ENCODE results near the gene JAK3. TPM values are rescaled to one million over a fixed set of nuclear protein-coding genes. Genes with fewer than 3 reads are reported as not detected.

Gene JAK3
- total RNA-seq, 1 experiment from 2014 or later, result 5.7 TPM

- Histone ChIP-seq H3K9ac (ENCODE audit: low read length) (no peak overlapping the region), H3K4me1 (ENCODE audit: low read length) (no peaks in the 10 kb centered on the region), H3K36me3 (ENCODE audit: insufficient read depth, low read length) (no peaks in the 10 kb centered on the region)
Measured at GRCh38 chr19:17826508-17827056, 21.2 kb downstream of the JAK3 start.

DNA sequence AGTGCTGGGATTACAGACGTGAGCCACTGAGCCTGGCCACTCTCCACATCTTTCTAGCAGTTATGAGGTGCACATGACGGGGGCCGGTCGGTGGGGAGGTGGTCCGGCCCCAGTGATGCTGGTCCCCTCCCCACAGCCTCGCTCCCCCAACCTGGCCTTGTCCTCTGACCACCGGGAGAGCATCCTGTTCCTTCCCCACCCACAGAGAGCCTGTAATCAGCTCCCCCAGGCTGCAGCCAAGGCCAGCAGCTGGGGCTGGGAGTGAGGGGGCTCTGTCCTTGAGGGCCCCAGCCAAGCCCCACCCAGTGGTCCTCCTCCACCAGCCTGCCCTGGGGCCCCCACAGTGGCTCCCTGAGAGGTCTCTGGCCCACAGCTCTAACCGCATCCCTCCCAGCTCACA lies 23.4 kb downstream of the JAK3 start:
- H3K4me1 ChIP-seq (ENCODE audit: low read length), result no peaks in the 10 kb centered on the region

More at GRCh38 chr19:17826508-17827056, 21.2 kb downstream of the JAK3 start:
- Histone ChIP-seq H4K20me1 (ENCODE audit: insufficient read depth, low read depth, low read length) (no peaks in the 10 kb centered on the region), H3K9me2 (replicated peaks; ENCODE audit: insufficient read depth, low read length) (no peaks in the 10 kb centered on the region), H2AFZ (ENCODE audit: low read length) (no peak overlapping the region), H3K27ac (ENCODE audit: low read length) (no peak overlapping the region), H3K4me3 (ENCODE audit: low read length) (no peak overlapping the region), H3K9me3 (ENCODE audit: low read length) (no peaks in the 10 kb centered on the region), H3K27me3 (ENCODE audit: low read length) (no peaks in the 10 kb centered on the region), H3K4me2 (ENCODE audit: low read depth, low read length, poor library complexity, severe bottlenecking) (no peak overlapping the region), H3K79me2 (ENCODE audit: low read length) (no peaks in the 10 kb centered on the region)
- no peak for DNase-seq

GRCh38 chr19:17821190-17821589 lies 26.6 kb downstream of the JAK3 start, which contains the start of gene INSL3:
Gene INSL3, minus strand, starts transcription at chr19:17821519. Its CDS starts 13 bp downstream, at chr19:17821506.
- H4K20me1 ChIP-seq (ENCODE audit: insufficient read depth, low read depth, low read length), result no peaks in the 10 kb centered on the region
- H3K9ac ChIP-seq (ENCODE audit: low read length), result no peak within 1 kb of the TSS
- H3K9me3 ChIP-seq (ENCODE audit: low read length), result no peaks in the 10 kb centered on the region
- H3K4me2 ChIP-seq (ENCODE audit: low read depth, low read length, poor library complexity, severe bottlenecking), result no peak within 1 kb of the TSS
- H3K4me3 ChIP-seq (ENCODE audit: low read length), result no peak within 1 kb of the TSS
- no peaks in the 10 kb centered on the region for H3K79me2 ChIP-seq (ENCODE audit: low read length)
- no peaks in the 10 kb centered on the region for H3K36me3 ChIP-seq (ENCODE audit: insufficient read depth, low read length)
- H3K4me1 ChIP-seq (ENCODE audit: low read length), result no peaks in the 10 kb centered on the region
- H3K27me3 ChIP-seq (ENCODE audit: low read length), result no peaks in the 10 kb centered on the region
- no peak within 1 kb of the TSS for H2AFZ ChIP-seq (ENCODE audit: low read length)
- no peaks in the 10 kb centered on the region for H3K9me2 ChIP-seq (replicated peaks; ENCODE audit: insufficient read depth, low read length)
- no peak for DNase-seq
- no peak within 1 kb of the TSS for H3K27ac ChIP-seq (ENCODE audit: low read length)

More for the DNA sequence above, 23.4 kb downstream of the JAK3 start:
- Histone ChIP-seq H2AFZ (ENCODE audit: low read length) (no peak overlapping the region), H3K9me2 (replicated peaks; ENCODE audit: insufficient read depth, low read length) (no peaks in the 10 kb centered on the region), H3K4me3 (ENCODE audit: low read length) (no peak overlapping the region), H3K9ac (ENCODE audit: low read length) (no peak overlapping the region), H3K27ac (ENCODE audit: low read length) (no peak overlapping the region), H3K4me2 (ENCODE audit: low read depth, low read length, poor library complexity, severe bottlenecking) (no peak overlapping the region), H4K20me1 (ENCODE audit: insufficient read depth, low read depth, low read length) (no peaks in the 10 kb centered on the region), H3K9me3 (ENCODE audit: low read length) (no peaks in the 10 kb centered on the region), H3K27me3 (ENCODE audit: low read length) (no peaks in the 10 kb centered on the region), H3K79me2 (ENCODE audit: low read length) (no peaks in the 10 kb centered on the region), H3K36me3 (ENCODE audit: insufficient read depth, low read length) (no peaks in the 10 kb centered on the region)
- no peak for DNase-seq

DNA sequence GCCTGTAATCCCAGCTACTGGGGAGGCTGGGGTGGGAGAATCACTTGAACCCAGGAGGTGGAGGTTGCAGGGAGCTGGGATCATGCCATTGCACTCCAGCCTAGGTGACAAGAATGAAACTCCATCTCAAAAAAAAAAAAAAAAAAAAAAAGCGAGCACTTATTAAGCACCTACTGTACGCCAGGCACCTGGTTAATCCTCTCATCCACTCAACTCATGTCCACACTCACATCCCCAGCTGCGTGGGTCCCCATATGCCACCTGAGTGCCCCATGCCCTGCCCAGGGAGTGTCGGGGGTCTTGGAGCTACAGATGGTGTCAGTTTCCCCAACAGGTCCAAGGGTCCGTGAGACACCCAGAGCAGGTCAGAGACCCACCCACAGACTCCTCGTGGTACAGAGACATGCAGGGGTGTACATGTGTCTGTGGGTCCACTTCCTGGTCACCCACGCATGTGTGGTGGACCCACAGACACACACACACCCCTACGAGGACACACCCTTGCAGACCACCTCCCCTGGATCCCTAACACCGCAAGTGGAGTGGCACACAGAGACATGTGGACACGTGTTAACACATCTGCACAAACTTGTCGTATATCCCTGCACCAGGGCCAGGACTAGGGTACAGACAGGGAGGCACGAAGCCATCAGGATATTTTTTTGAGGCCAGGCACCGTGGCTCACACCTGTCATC lies 30.0 kb downstream of the JAK3 start:
- H3K79me2 ChIP-seq (ENCODE audit: low read length), result no peaks in the 10 kb centered on the region
- no peaks in the 10 kb centered on the region for H3K4me1 ChIP-seq (ENCODE audit: low read length)
- H3K27me3 ChIP-seq (ENCODE audit: low read length), result no peaks in the 10 kb centered on the region
- H3K9me2 ChIP-seq (replicated peaks; ENCODE audit: insufficient read depth, low read length), result no peaks in the 10 kb centered on the region
- no peak for DNase-seq
- no peaks in the 10 kb centered on the region for H4K20me1 ChIP-seq (ENCODE audit: insufficient read depth, low read depth, low read length)
- H3K9ac ChIP-seq (ENCODE audit: low read length), result no peak overlapping the region
- no peak overlapping the region for H3K4me2 ChIP-seq (ENCODE audit: low read depth, low read length, poor library complexity, severe bottlenecking)
- no peak overlapping the region for H3K27ac ChIP-seq (ENCODE audit: low read length)
- H2AFZ ChIP-seq (ENCODE audit: low read length), result no peak overlapping the region
- H3K4me3 ChIP-seq (ENCODE audit: low read length), result no peak overlapping the region
- no peaks in the 10 kb centered on the region for H3K9me3 ChIP-seq (ENCODE audit: low read length)
- H3K36me3 ChIP-seq (ENCODE audit: insufficient read depth, low read length), result no peaks in the 10 kb centered on the region

GRCh38 chr19:17812099-17812498 lies 35.7 kb downstream of the JAK3 start:
- Histone ChIP-seq H3K4me3 (ENCODE audit: low read length) (no peak overlapping the region), H3K4me2 (ENCODE audit: low read depth, low read length, poor library complexity, severe bottlenecking) (no peak overlapping the region), H3K79me2 (ENCODE audit: low read length) (no peaks in the 10 kb centered on the region), H3K4me1 (ENCODE audit: low read length) (no peaks in the 10 kb centered on the region), H4K20me1 (ENCODE audit: insufficient read depth, low read depth, low read length) (no peaks in the 10 kb centered on the region), H3K27me3 (ENCODE audit: low read length) (no peaks in the 10 kb centered on the region), H3K9ac (ENCODE audit: low read length) (no peak overlapping the region), H3K9me3 (ENCODE audit: low read length) (no peaks in the 10 kb centered on the region), H3K9me2 (replicated peaks; ENCODE audit: insufficient read depth, low read length) (no peaks in the 10 kb centered on the region), H3K36me3 (ENCODE audit: insufficient read depth, low read length) (no peaks in the 10 kb centered on the region), H2AFZ (ENCODE audit: low read length) (no peak overlapping the region), H3K27ac (ENCODE audit: low read length) (no peak overlapping the region)
- no peak for DNase-seq

- DNase-seq, result no peak
- Histone ChIP-seq H3K79me2 (ENCODE audit: low read length) (no peaks in the 10 kb centered on the region), H3K9me2 (replicated peaks; ENCODE audit: insufficient read depth, low read length) (no peaks in the 10 kb centered on the region), H3K4me2 (ENCODE audit: low read depth, low read length, poor library complexity, severe bottlenecking) (no peak overlapping the region), H3K9me3 (ENCODE audit: low read length) (no peaks in the 10 kb centered on the region), H3K27ac (ENCODE audit: low read length) (no peak overlapping the region), H3K9ac (ENCODE audit: low read length) (no peak overlapping the region), H3K27me3 (ENCODE audit: low read length) (no peaks in the 10 kb centered on the region), H4K20me1 (ENCODE audit: insufficient read depth, low read depth, low read length) (no peaks in the 10 kb centered on the region), H3K36me3 (ENCODE audit: insufficient read depth, low read length) (no peaks in the 10 kb centered on the region), H3K4me1 (ENCODE audit: low read length) (no peaks in the 10 kb centered on the region), H3K4me3 (ENCODE audit: low read length) (no peak overlapping the region), H2AFZ (ENCODE audit: low read length) (no peak overlapping the region)
Measured at GRCh38 chr19:17811681-17812080, 36.1 kb downstream of the JAK3 start.

DNA sequence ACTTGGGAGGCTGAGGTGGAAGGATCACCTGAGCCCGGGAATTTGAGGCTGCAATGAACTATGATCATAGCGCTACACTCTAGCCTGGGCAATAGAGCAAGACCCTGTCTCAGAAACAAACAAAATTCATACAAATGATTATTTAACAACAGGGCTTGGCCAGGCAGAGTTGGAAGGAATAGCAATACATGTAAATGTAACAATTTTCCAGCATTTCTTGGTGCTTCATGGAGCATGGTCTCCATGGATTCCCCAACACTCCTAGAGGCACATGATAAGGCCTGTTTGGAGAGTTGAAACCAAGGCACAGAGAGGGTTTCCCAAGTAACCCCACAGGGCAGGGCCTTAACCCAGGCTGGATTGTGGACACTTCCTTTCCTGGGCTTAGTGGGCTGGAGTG lies 36.7 kb downstream of the JAK3 start:
- no peak overlapping the region for H3K4me2 ChIP-seq (ENCODE audit: low read depth, low read length, poor library complexity, severe bottlenecking)
- no peaks in the 10 kb centered on the region for H3K4me1 ChIP-seq (ENCODE audit: low read length)
- H3K9me3 ChIP-seq (ENCODE audit: low read length), result no peaks in the 10 kb centered on the region
- H3K27ac ChIP-seq (ENCODE audit: low read length), result no peak overlapping the region
- no peaks in the 10 kb centered on the region for H4K20me1 ChIP-seq (ENCODE audit: insufficient read depth, low read depth, low read length)
- H3K9me2 ChIP-seq (replicated peaks; ENCODE audit: insufficient read depth, low read length), result no peaks in the 10 kb centered on the region
- H3K36me3 ChIP-seq (ENCODE audit: insufficient read depth, low read length), result no peaks in the 10 kb centered on the region
- DNase-seq, result no peak
- no peak overlapping the region for H2AFZ ChIP-seq (ENCODE audit: low read length)
- no peak overlapping the region for H3K9ac ChIP-seq (ENCODE audit: low read length)
- H3K4me3 ChIP-seq (ENCODE audit: low read length), result no peak overlapping the region
- no peaks in the 10 kb centered on the region for H3K27me3 ChIP-seq (ENCODE audit: low read length)
- H3K79me2 ChIP-seq (ENCODE audit: low read length), result no peaks in the 10 kb centered on the region

DNA sequence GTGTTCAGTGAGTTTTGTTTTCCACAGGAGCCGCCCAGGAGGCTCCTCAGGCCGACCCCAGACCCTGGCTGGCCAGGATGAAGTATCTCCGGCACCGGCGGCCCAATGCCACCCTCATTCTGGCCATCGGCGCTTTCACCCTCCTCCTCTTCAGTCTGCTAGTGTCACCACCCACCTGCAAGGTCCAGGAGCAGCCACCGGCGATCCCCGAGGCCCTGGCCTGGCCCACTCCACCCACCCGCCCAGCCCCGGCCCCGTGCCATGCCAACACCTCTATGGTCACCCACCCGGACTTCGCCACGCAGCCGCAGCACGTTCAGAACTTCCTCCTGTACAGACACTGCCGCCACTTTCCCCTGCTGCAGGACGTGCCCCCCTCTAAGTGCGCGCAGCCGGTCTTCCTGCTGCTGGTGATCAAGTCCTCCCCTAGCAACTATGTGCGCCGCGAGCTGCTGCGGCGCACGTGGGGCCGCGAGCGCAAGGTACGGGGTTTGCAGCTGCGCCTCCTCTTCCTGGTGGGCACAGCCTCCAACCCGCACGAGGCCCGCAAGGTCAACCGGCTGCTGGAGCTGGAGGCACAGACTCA lies 40.0 kb downstream of the JAK3 start:
- no peak overlapping the region for H3K9ac ChIP-seq (ENCODE audit: low read length)
- no peaks in the 10 kb centered on the region for H3K79me2 ChIP-seq (ENCODE audit: low read length)

More for the DNA sequence above, 40.0 kb downstream of the JAK3 start:
- Histone ChIP-seq H3K4me3 (ENCODE audit: low read length) (no peak overlapping the region), H3K9me2 (replicated peaks; ENCODE audit: insufficient read depth, low read length) (no peaks in the 10 kb centered on the region), H3K4me2 (ENCODE audit: low read depth, low read length, poor library complexity, severe bottlenecking) (no peak overlapping the region), H4K20me1 (ENCODE audit: insufficient read depth, low read depth, low read length) (no peaks in the 10 kb centered on the region), H3K4me1 (ENCODE audit: low read length) (no peaks in the 10 kb centered on the region), H3K27me3 (ENCODE audit: low read length) (no peaks in the 10 kb centered on the region), H3K36me3 (ENCODE audit: insufficient read depth, low read length) (no peaks in the 10 kb centered on the region), H3K9me3 (ENCODE audit: low read length) (no peaks in the 10 kb centered on the region), H2AFZ (ENCODE audit: low read length) (no peak overlapping the region), H3K27ac (ENCODE audit: low read length) (no peak overlapping the region)
- DNase-seq, result no peak
